K562 (cell line): Measurements from ENCODE around the gene ITGB5. TPM values are rescaled to one million over a fixed set of nuclear protein-coding genes. Genes with fewer than 3 reads are reported as not detected.

Experiments used
- ATAC-seq: fragments of 200-7000 bp; cut with Tn5 transposase; 3 replicates; pipeline ENCODE4 v1.9.1; 2020; ENCODE audit warnings: moderate library complexity
- BruUV-seq: library from RNA; stranded (reverse); fragments of 400-500 nt; replicated peaks from 2 replicates; lab custom pipeline; 2021; lab: Mats Ljungman, UMichigan
- CTCF ChIA-PET: fragments of 300-600 bp; formaldehyde crosslinking; extraction: SDS; loops from one replicate; lab custom pipeline; 2021; ENCODE audit warnings: low intra/inter-chr PET ratio; lab: Yijun Ruan, JAX
- POLR2A ChIA-PET: fragments of 300-600, 350-650 bp; sonication (Branson Sonifier 250); formaldehyde crosslinking; extraction: SDS; loops from one replicate; lab custom pipeline; 2021; ENCODE audit warnings: antibody characterized with exemption, inconsistent platforms; lab: Yijun Ruan, JAX
- DNase-seq, 4 experiments: peaks; one replicate each; pipeline versions ENCODE4 v3.0.0 to v3.0.0-alpha.2; 2011 to 2018; ENCODE audit warnings: low spot score in 3 of 4, mixed read lengths in 3 of 4; ENCODE audit errors: extremely low read depth in 1 of 4
- FAIRE-seq: peaks from 2 replicates; lab custom pipeline; 2011; peaks lifted over from hg19 to GRCh38; lab: Jason Lieb, UNC
- H2AFZ ChIP-seq: 2 replicates; pipeline ENCODE4 v1.6.0; 2011; ENCODE audit warnings: low read depth, low read length, control low read depth, inconsistent platforms
- H3K27ac ChIP-seq: fragments of 200-600 bp; 3 replicates; pipeline ENCODE4 v1.8.0; 2011; ENCODE audit warnings: low read depth, mild to moderate bottlenecking, control low read depth, inconsistent platforms, low read length, moderate library complexity, mixed read lengths; ENCODE audit errors: extremely low read depth
- H3K27me3 ChIP-seq, 2 experiments: fragments of 300-600 bp in 1 of 2; 2 replicates in 1 of 2; 3 replicates in 1 of 2; pipeline versions ENCODE4 v1.6.0 to v1.8.0; 2011; ENCODE audit warnings: inconsistent platforms in 2 of 2, low read length in 2 of 2, mild to moderate bottlenecking in 1 of 2, mixed read lengths in 1 of 2, moderate library complexity in 1 of 2; ENCODE audit not compliant: control insufficient read depth in 2 of 2, insufficient read depth in 2 of 2
- H3K36me3 ChIP-seq: fragments of 300-600 bp; 3 replicates; pipeline ENCODE4 v1.8.0; 2011; ENCODE audit warnings: mild to moderate bottlenecking, low read length, inconsistent platforms; ENCODE audit not compliant: control insufficient read depth, insufficient read depth
- H3K4me1 ChIP-seq, 2 experiments: fragments of 200-600 bp in 1 of 2; replicated peaks in 1 of 2; 2 replicates in 1 of 2; 3 replicates in 1 of 2; pipeline versions ENCODE4 v1.5.1 to v1.8.0; 2011; ENCODE audit warnings: inconsistent platforms in 2 of 2, low read length in 2 of 2, mild to moderate bottlenecking in 1 of 2, mixed read lengths in 1 of 2, moderate library complexity in 1 of 2; ENCODE audit not compliant: control insufficient read depth in 2 of 2, insufficient read depth in 2 of 2
- H3K4me2 ChIP-seq: 2 replicates; pipeline ENCODE4 v1.6.1; 2011; ENCODE audit warnings: low read length, control low read depth, inconsistent platforms, mixed read lengths; ENCODE audit not compliant: insufficient read depth
- H3K4me3 ChIP-seq: fragments of 200-600 bp; sonication (generic), shearing (Covaris generic); 2 replicates; pipeline ENCODE4 v1.5.1; 2016; ENCODE audit warnings: control low read depth, inconsistent platforms
- H3K79me2 ChIP-seq: fragments of 200-600 bp; 3 replicates; pipeline ENCODE4 v1.8.0; 2011; ENCODE audit warnings: low read length, inconsistent platforms; ENCODE audit not compliant: control insufficient read depth, insufficient read depth
- H3K9ac ChIP-seq, 2 experiments: 2 replicates each; pipeline versions ENCODE4 v1.6.0 to v1.6.1; 2011; ENCODE audit warnings: low read depth in 2 of 2, low read length in 2 of 2, control low read depth in 1 of 2, inconsistent platforms in 1 of 2, mild to moderate bottlenecking in 1 of 2, mixed read lengths in 1 of 2; ENCODE audit not compliant: insufficient read depth in 1 of 2
- H3K9me1 ChIP-seq: one replicate; pipeline ENCODE4 v1.6.0; 2011; ENCODE audit warnings: inconsistent platforms, mild to moderate bottlenecking, low read length, moderate library complexity; ENCODE audit not compliant: control insufficient read depth, insufficient read depth
- H3K9me3 ChIP-seq: replicated peaks from 2 replicates; pipeline ENCODE4 v1.5.1; 2011; ENCODE audit warnings: low read depth, low read length, inconsistent platforms; ENCODE audit not compliant: control insufficient read depth, insufficient read depth
- H4K20me1 ChIP-seq: replicated peaks from 2 replicates; pipeline ENCODE4 v1.6.1; 2011; ENCODE audit warnings: low read length, inconsistent platforms, mixed read lengths; ENCODE audit not compliant: control insufficient read depth, insufficient read depth
- ATF7 ChIP-seq: fragments of 450-650 bp; IDR thresholded peaks from 2 replicates; pipeline ENCODE4 v1.7.1; 2014; ENCODE audit warnings: mild to moderate bottlenecking, moderate library complexity
- E4F1 ChIP-seq: fragments of 250-450 bp; sonication (Bioruptor Pico); IDR thresholded peaks from 2 replicates; pipeline ENCODE4 v1.5.0; 2021; ENCODE audit warnings: mild to moderate bottlenecking, borderline replicate concordance
- ELF4 ChIP-seq: fragments of 450-650 bp; formaldehyde crosslinking; IDR thresholded peaks from 2 replicates; pipeline ENCODE4 v1.4.0; 2022; ENCODE audit warnings: missing genetic modification characterization
- EWSR1 ChIP-seq: fragments of 450-650 bp; IDR thresholded peaks from 2 replicates; pipeline ENCODE4 v1.6.1; 2018; ENCODE audit warnings: borderline replicate concordance, mild to moderate bottlenecking, low read depth, moderate library complexity; ENCODE audit not compliant: partially characterized antibody
- FUS ChIP-seq: fragments of 200-400 bp; formaldehyde crosslinking; optimal IDR thresholded peaks from 2 replicates; pipeline ENCODE3; 2017; ENCODE audit warnings: low read depth, low read length
- MYNN ChIP-seq, 2 experiments: sonication (generic); formaldehyde crosslinking in 1 of 2; IDR thresholded peaks; 2 replicates each; pipeline versions ENCODE4 v1.5.0 to v1.6.1; 2016 to 2020; ENCODE audit warnings: antibody characterized with exemption in 1 of 2, missing genetic modification reagents in 1 of 2
- PATZ1 ChIP-seq: fragments of 250-450 bp; sonication (Bioruptor Pico); IDR thresholded peaks from 2 replicates; pipeline ENCODE4 v1.5.0; 2020; ENCODE audit warnings: mild to moderate bottlenecking, borderline replicate concordance
- PCBP2 ChIP-seq: fragments of 200-400 bp; formaldehyde crosslinking; IDR thresholded peaks from 2 replicates; pipeline ENCODE4 v1.6.1; 2018; ENCODE audit warnings: low read length, low read depth, mild to moderate bottlenecking, moderate library complexity; ENCODE audit not compliant: poor library complexity, severe bottlenecking
- PRPF4 ChIP-seq: fragments of 200-400 bp; formaldehyde crosslinking; IDR thresholded peaks from one replicate; pipeline ENCODE4 v1.6.1; 2017; ENCODE audit warnings: low read length, low read depth, mild to moderate bottlenecking; ENCODE audit not compliant: insufficient read depth, poor library complexity, severe bottlenecking
- SFPQ ChIP-seq: fragments of 200-400 bp; formaldehyde crosslinking; IDR thresholded peaks from 2 replicates; pipeline ENCODE4 v1.6.1; 2017; ENCODE audit warnings: mild to moderate bottlenecking, low read depth, low read length, moderate library complexity
- TAF15 ChIP-seq: fragments of 200-400 bp; formaldehyde crosslinking; IDR thresholded peaks from 2 replicates; pipeline ENCODE4 v1.6.1; 2017; ENCODE audit warnings: mild to moderate bottlenecking, low read depth, low read length, moderate library complexity
- ZBTB8A ChIP-seq: fragments of 450-650 bp; IDR thresholded peaks from 2 replicates; pipeline ENCODE4 v1.6.1; 2018; ENCODE audit warnings: mild to moderate bottlenecking, moderate library complexity; ENCODE audit not compliant: partially characterized antibody
- ZFPM2 ChIP-seq: fragments of 250-450 bp; sonication (Bioruptor Pico); IDR thresholded peaks from 2 replicates; pipeline ENCODE4 v1.5.1; 2022; ENCODE audit warnings: mild to moderate bottlenecking
- ZNF561 ChIP-seq: fragments of 450-650 bp; formaldehyde crosslinking; conservative IDR thresholded peaks from 2 replicates; pipeline ENCODE4 v1.4.0; 2020; ENCODE audit warnings: mild to moderate bottlenecking, moderate library complexity
- WGBS: fragments of 100-300 bp; shearing (Covaris generic); methylation state at CpG from one replicate; pipeline ENCODE4 v1.1.6; 2016; ENCODE audit warnings: low coverage, mixed read lengths; ENCODE audit not compliant: insufficient coverage; ENCODE audit errors: missing lambda C conversion rate; 5-methylcytosine and 5-hydroxymethylcytosine counted together
- in situ Hi-C: fragments of 300-500 bp; cut with MboI; formaldehyde crosslinking; loops from 4 replicates; pipeline ENCODE4 v1.15.0; 2018; ENCODE audit warnings: inconsistent platforms, mixed read lengths
- intact Hi-C: fragments of 100-400 bp; cut with micrococcal nuclease; formaldehyde crosslinking; loops from 2 replicates; pipeline ENCODE4 v1.14.2; 2022
- polyA plus RNA-seq, 8 experiments: library from polyadenylated mRNA; depleted of rRNA in 4 of 8; stranded (reverse) in 5 of 8; unstranded in 3 of 8; fragments of >200 nt; fragmentation: Nextera tagmentation in 2 of 8; fragmentation: Illumina TruSeq in 1 of 8; extraction: Ambion mirVana in 2 of 8; extraction: Trizol in 1 of 8; gene quantifications; 2 replicates each; pipeline versions ENCODE4 v1.2.1 to v1.2.3, GENCODE V29; 2011 to 2014; ENCODE audit warnings: inconsistent platforms in 1 of 8, missing spikeins in 1 of 8
- total RNA-seq, 7 experiments: library from RNA; depleted of rRNA in 6 of 7; stranded (reverse); fragments of >200 nt in 6 of 7; fragmentation: Illumina TruSeq in 2 of 7; extraction: Trizol in 2 of 7; gene quantifications; 2 replicates each; pipeline versions ENCODE4 v1.2.1 to v1.2.3, GENCODE V29; 2011 to 2021; ENCODE audit warnings: low replicate concordance in 1 of 7

ITGB5 gene
- total and polyA plus RNA-seq, 9 of the 15 experiments (the other 6 are each of a cell fraction or from before 2014, with no cell fraction given): 1.7 to 46.8 (median 9.9) TPM

GRCh38 chr3:124915254-124915653, 28.1 kb upstream of the ITGB5 start (continued):
- TF ChIP-seq EWSR1 (no peak), E4F1 (no peak), PCBP2 (no peak), ZNF561 (CRISPR knock-in tag) (no peak), PRPF4 (no peak), TAF15 (no peak), MYNN (IDR thresholded peaks at IDR 0.05) (no peak), MYNN (CRISPR knock-in tag; IDR thresholded peaks at IDR 0.05) (no peak)
- TF ChIP-seq, all 486 proteins: peak for 0

- H3K4me2 ChIP-seq: no peak overlapping the region
- ATAC-seq (no peak), DNase-seq (no peak), FAIRE-seq (no peak)
- no peak overlapping the region for H2AFZ ChIP-seq
- in situ Hi-C loops (no loop called here), intact Hi-C loops (no loop called here)
- peaks cover 3 to 5% of the 10 kb centered on the region in 2 experiments; a peak in 2 of 5 replicates for H3K27me3 ChIP-seq
- no peaks in the 10 kb centered on the region for H3K9me1 ChIP-seq
- H3K4me3 ChIP-seq: no peak overlapping the region
- H3K36me3 ChIP-seq: no peaks in the 10 kb centered on the region
- POLR2A ChIA-PET: interaction anchor here (0.6 kb wide), 1 partner anchor 10 kb away, joined by 3 read pairs; no protein-coding TSS in a partner anchor
- H4K20me1 ChIP-seq: no peaks in the 10 kb centered on the region; the same call in 1 of the 2 replicates
- no peak overlapping the region for H3K27ac ChIP-seq
- H3K9me3 ChIP-seq: no peaks in the 10 kb centered on the region
- H3K9ac ChIP-seq: no peak overlapping the region
- CTCF ChIA-PET: no interaction called here
- BruUV-seq: no TSS peak
- H3K4me1 ChIP-seq: no peaks in the 10 kb centered on the region
- H3K79me2 ChIP-seq: no peaks in the 10 kb centered on the region
- 0% methylated on average over 7 of the region's 9 CpGs for WGBS
- no peak for TF ChIP-seq ELF4 (CRISPR knock-in tag)
- no peak for TF ChIP-seq ATF7
- TF ChIP-seq PATZ1 (CRISPR knock-in tag): no peak
- no peak for TF ChIP-seq ZFPM2
- TF ChIP-seq ZBTB8A: no peak
- no peak for TF ChIP-seq FUS
- no peak for TF ChIP-seq SFPQ
Observed at GRCh38 chr3:124907957-124908356, 20.8 kb upstream of the ITGB5 start.
